OCI-LY3 (cell line): ENCODE measurements around the gene ZNF808.

ENCODE experiments used
- H2AFZ ChIP-seq: fragments of 200-600, 300-600 bp; shearing (Covaris generic); 2 replicates; pipeline ENCODE4 v1.6.0; 2014; ENCODE audit warnings: antibody characterized with exemption, low read depth, low read length
- H3K27ac ChIP-seq: fragments of 200-600, 300-600 bp; sonication (generic); 2 replicates; pipeline ENCODE4 v1.5.1; 2014; ENCODE audit warnings: mild to moderate bottlenecking, low read length, moderate library complexity, mixed read lengths
- H3K27me3 ChIP-seq: fragments of 200-600, 300-600 bp; sonication (generic); 2 replicates; pipeline ENCODE4 v1.6.1; 2014; ENCODE audit warnings: low read depth, low read length, mixed read lengths
- H3K36me3 ChIP-seq: fragments of 200-600, 300-600 bp; sonication (generic); replicated peaks from 2 replicates; pipeline ENCODE3; 2014; ENCODE audit warnings: low read depth, low read length, mixed read lengths
- H3K4me1 ChIP-seq: fragments of 300-600, 200-600 bp; sonication (generic); 2 replicates; pipeline ENCODE4 v1.6.1; 2014; ENCODE audit warnings: low read length, mixed read lengths
- H3K4me2 ChIP-seq: fragments of 200-600, 300-600 bp; sonication (generic); 2 replicates; pipeline ENCODE4 v1.6.1; 2014; ENCODE audit warnings: low read length, mixed read lengths
- H3K4me3 ChIP-seq: fragments of 300-600, 200-600 bp; sonication (generic); 2 replicates; pipeline ENCODE4 v1.5.1; 2014; ENCODE audit warnings: antibody characterized with exemption, mild to moderate bottlenecking, low read length, moderate library complexity
- H3K79me2 ChIP-seq: fragments of 300-600, 200-600 bp; shearing (Covaris generic); 2 replicates; pipeline ENCODE4 v1.6.1; 2014; ENCODE audit warnings: mild to moderate bottlenecking, low read length, mixed read lengths
- H3K9ac ChIP-seq: fragments of 300-600, 200-600 bp; shearing (Covaris generic); 2 replicates; pipeline ENCODE4 v1.6.0; 2014; ENCODE audit warnings: mild to moderate bottlenecking, low read length, moderate library complexity
- H3K9me3 ChIP-seq: fragments of 200-600, 300-600 bp; shearing (Covaris generic); 2 replicates; pipeline ENCODE4 v1.6.1; 2014; ENCODE audit warnings: low read length, mixed read lengths; ENCODE audit not compliant: insufficient read depth
- H4K20me1 ChIP-seq: fragments of 200-600, 300-600 bp; sonication (generic); 2 replicates; pipeline ENCODE4 v1.6.1; 2016; ENCODE audit warnings: low read length, mixed read lengths; ENCODE audit not compliant: insufficient read depth
- EZH2phosphoT487 ChIP-seq: fragments of 200-600 bp; shearing (Covaris generic); IDR thresholded peaks from 2 replicates; pipeline ENCODE4 v1.6.1; 2018; ENCODE audit warnings: antibody characterized with exemption, mixed run types, low read depth
- TF ChIP-seq, protein P1 (sequence below): fragments of 200-600, 300-600 bp; sonication (generic); IDR thresholded peaks from 2 replicates; pipeline ENCODE4 v1.5.1; 2014; ENCODE audit warnings: antibody characterized with exemption, low read length, low read depth

ZNF808 gene

DNA sequence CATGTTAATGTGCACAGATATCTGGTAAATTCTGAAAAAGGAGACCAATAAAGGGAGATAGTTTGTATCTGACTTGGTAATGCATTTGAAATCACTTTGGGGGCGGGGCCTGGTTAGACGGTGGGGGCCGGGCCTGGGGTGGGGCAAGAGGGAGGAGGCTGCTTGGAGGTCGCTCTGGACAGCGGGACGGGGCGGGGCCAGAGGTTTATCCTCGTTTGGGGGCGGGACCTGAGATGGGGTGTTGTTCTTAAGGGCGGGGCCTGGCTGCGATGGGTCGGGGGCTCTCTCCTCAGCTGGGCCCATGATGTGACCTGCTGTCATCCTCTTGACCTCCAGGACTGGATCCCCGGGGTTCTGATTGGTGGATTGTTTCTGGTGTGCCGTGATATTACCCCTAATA, 4.9 kb upstream of the ZNF808 start:
- no peak overlapping the region for H2AFZ ChIP-seq
- H3K9ac ChIP-seq, result no peak overlapping the region
- peaks cover 8% of the 10 kb centered on the region; the same call in 1 of the 2 replicates for H3K9me3 ChIP-seq
- H3K27me3 ChIP-seq, result no peaks in the 10 kb centered on the region
- no peak overlapping the region for H3K4me2 ChIP-seq
- no peaks in the 10 kb centered on the region for H4K20me1 ChIP-seq
- no peak overlapping the region for H3K4me3 ChIP-seq
- H3K27ac ChIP-seq, result no peak overlapping the region
- no peaks in the 10 kb centered on the region for H3K36me3 ChIP-seq
- TF ChIP-seq, protein P1, sequence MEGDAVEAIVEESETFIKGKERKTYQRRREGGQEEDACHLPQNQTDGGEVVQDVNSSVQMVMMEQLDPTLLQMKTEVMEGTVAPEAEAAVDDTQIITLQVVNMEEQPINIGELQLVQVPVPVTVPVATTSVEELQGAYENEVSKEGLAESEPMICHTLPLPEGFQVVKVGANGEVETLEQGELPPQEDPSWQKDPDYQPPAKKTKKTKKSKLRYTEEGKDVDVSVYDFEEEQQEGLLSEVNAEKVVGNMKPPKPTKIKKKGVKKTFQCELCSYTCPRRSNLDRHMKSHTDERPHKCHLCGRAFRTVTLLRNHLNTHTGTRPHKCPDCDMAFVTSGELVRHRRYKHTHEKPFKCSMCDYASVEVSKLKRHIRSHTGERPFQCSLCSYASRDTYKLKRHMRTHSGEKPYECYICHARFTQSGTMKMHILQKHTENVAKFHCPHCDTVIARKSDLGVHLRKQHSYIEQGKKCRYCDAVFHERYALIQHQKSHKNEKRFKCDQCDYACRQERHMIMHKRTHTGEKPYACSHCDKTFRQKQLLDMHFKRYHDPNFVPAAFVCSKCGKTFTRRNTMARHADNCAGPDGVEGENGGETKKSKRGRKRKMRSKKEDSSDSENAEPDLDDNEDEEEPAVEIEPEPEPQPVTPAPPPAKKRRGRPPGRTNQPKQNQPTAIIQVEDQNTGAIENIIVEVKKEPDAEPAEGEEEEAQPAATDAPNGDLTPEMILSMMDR, result no peak
- no peak for TF ChIP-seq EZH2phosphoT487
- no peaks in the 10 kb centered on the region; the same call in 1 of the 2 replicates for H3K4me1 ChIP-seq
- H3K79me2 ChIP-seq, result no peaks in the 10 kb centered on the region

GRCh38 chr19:52524086-52524485, 3.4 kb upstream of the ZNF808 start:
- H3K9ac ChIP-seq, result no peak overlapping the region
- TF ChIP-seq, protein P1, result no peak
- no peak for TF ChIP-seq EZH2phosphoT487
- peaks cover 8% of the 10 kb centered on the region for H3K79me2 ChIP-seq
- H3K4me1 ChIP-seq, result no peaks in the 10 kb centered on the region; the same call in 1 of the 2 replicates
- no peak overlapping the region for H3K4me2 ChIP-seq
- H2AFZ ChIP-seq, result no peak overlapping the region
- no peak overlapping the region for H3K27ac ChIP-seq
- no peaks in the 10 kb centered on the region for H3K27me3 ChIP-seq
- H4K20me1 ChIP-seq, result no peaks in the 10 kb centered on the region
- peaks cover under 1% of the 10 kb centered on the region for H3K36me3 ChIP-seq
- H3K4me3 ChIP-seq, result no peak overlapping the region
- peaks cover 8% of the 10 kb centered on the region; the same call in 1 of the 2 replicates for H3K9me3 ChIP-seq

DNA sequence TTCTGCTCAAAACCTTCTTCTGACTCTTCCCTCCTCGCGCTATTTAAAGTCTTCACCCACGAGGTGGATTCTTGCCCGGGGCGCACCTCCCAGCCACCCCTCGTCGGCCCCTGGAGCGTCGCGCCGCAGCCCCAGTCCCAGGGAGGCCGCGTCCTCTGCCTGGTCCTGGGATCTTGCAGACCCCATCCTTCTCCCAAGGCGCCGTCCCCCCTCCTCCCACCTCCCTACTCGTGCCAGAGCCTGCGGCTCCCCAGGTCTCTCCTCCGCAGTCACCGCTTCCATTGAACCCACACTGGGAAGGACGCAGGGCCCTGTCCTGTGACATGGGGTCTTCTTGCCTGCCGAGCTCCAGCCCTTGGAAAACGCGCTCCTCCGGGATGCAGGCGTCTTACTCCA, 486 bp downstream of the ZNF808 start:
- peak overlapping the region; percentile 79 for H3K9ac ChIP-seq
- peaks cover 8% of the 10 kb centered on the region for H3K79me2 ChIP-seq
- peak overlapping the region; percentile 91 for H3K4me3 ChIP-seq
- H3K9me3 ChIP-seq, result peaks cover 6% of the 10 kb centered on the region; the same call in 1 of the 2 replicates
- H3K27me3 ChIP-seq, result no peaks in the 10 kb centered on the region
- H3K4me1 ChIP-seq, result no peaks in the 10 kb centered on the region; the same call in 1 of the 2 replicates
- H2AFZ ChIP-seq, result peak overlapping the region; percentile 62
- peaks cover 3% of the 10 kb centered on the region for H3K36me3 ChIP-seq
- peak overlapping the region; percentile 78 for H3K4me2 ChIP-seq
- TF ChIP-seq, protein P1, result no peak
- no peak for TF ChIP-seq EZH2phosphoT487
- no peak overlapping the region for H3K27ac ChIP-seq
- no peaks in the 10 kb centered on the region for H4K20me1 ChIP-seq

GRCh38 chr19:52532480-52532879, 5.0 kb downstream of the ZNF808 start:
- no peak overlapping the region for H2AFZ ChIP-seq
- no peaks in the 10 kb centered on the region for H4K20me1 ChIP-seq
- no peak for TF ChIP-seq EZH2phosphoT487
- TF ChIP-seq, protein P1, result no peak
- no peaks in the 10 kb centered on the region for H3K4me1 ChIP-seq
- peaks cover 8% of the 10 kb centered on the region for H3K79me2 ChIP-seq
- no peaks in the 10 kb centered on the region for H3K27me3 ChIP-seq
- peaks cover 9% of the 10 kb centered on the region for H3K36me3 ChIP-seq
- H3K4me3 ChIP-seq, result no peak overlapping the region
- H3K27ac ChIP-seq, result no peak overlapping the region
- no peak overlapping the region for H3K9ac ChIP-seq
- H3K4me2 ChIP-seq, result no peak overlapping the region
- no peaks in the 10 kb centered on the region for H3K9me3 ChIP-seq
